IMR-90 (cell line): Measurements from ENCODE around the gene RAPGEF3.

Experiments
- BHLHE40 ChIP-seq: fragments of 150-350 bp; IDR thresholded peaks from 2 replicates; pipeline ENCODE4 v1.6.1; 2016; ENCODE audit warnings: mild to moderate bottlenecking, low read depth, low read length
- CEBPB ChIP-seq: IDR thresholded peaks from 2 replicates; pipeline ENCODE4 v1.6.1; 2012; ENCODE audit warnings: low read depth, low read length, improper control_type of control experiment
- CTCF ChIP-seq: conservative IDR thresholded peaks from 2 replicates; pipeline ENCODE4 v1.5.1; 2012; ENCODE audit warnings: mild to moderate bottlenecking, low read depth, low read length, improper control_type of control experiment
- FOS ChIP-seq: fragments of 150-350 bp; IDR thresholded peaks from 2 replicates; pipeline ENCODE4 v1.6.1; 2016; ENCODE audit warnings: low read depth, low read length
- MAZ ChIP-seq: IDR thresholded peaks from 2 replicates; pipeline ENCODE4 v1.6.1; 2012; ENCODE audit warnings: low read depth, mild to moderate bottlenecking, low read length, improper control_type of control experiment, moderate library complexity, borderline replicate concordance
- MXI1 ChIP-seq: IDR thresholded peaks from 2 replicates; pipeline ENCODE4 v1.6.1; 2012; ENCODE audit warnings: low read depth, mild to moderate bottlenecking, low read length, moderate library complexity, borderline replicate concordance
- POLR2A ChIP-seq: IDR thresholded peaks from 2 replicates; pipeline ENCODE4 v1.6.1; 2012; ENCODE audit warnings: mild to moderate bottlenecking, low read depth, low read length
- RAD21 ChIP-seq: IDR thresholded peaks from 2 replicates; pipeline ENCODE4 v1.6.1; 2012; ENCODE audit warnings: low read length, improper control_type of control experiment
- RCOR1 ChIP-seq: IDR thresholded peaks from 2 replicates; pipeline ENCODE4 v1.6.1; 2012; ENCODE audit warnings: mild to moderate bottlenecking, low read length, improper control_type of control experiment; ENCODE audit not compliant: insufficient replicate concordance
- RFX5 ChIP-seq: IDR thresholded peaks from 2 replicates; pipeline ENCODE4 v1.8.0; 2012; ENCODE audit warnings: low read depth, mild to moderate bottlenecking, low read length, moderate library complexity
- SMC3 ChIP-seq: fragments of 150-350 bp; IDR thresholded peaks from 2 replicates; pipeline ENCODE4 v1.6.1; 2016; ENCODE audit warnings: low read depth, mild to moderate bottlenecking, antibody characterized with exemption, low read length, moderate library complexity
- USF2 ChIP-seq: fragments of 150-350 bp; IDR thresholded peaks from 2 replicates; pipeline ENCODE4 v1.6.1; 2017; ENCODE audit warnings: mild to moderate bottlenecking, antibody characterized with exemption, low read length, low read depth

GRCh38 chr12:47772094-47772660 is 13.5 kb upstream of the RAPGEF3 start:
- TF ChIP-seq CTCF (no peak), POLR2A (no peak), RFX5 (no peak), RAD21 (no peak), MXI1 (no peak), FOS (no peak), RCOR1 (no peak), CEBPB (no peak), MAZ (no peak), BHLHE40 (no peak), USF2 (no peak), SMC3 (no peak)
